Activated T-helper 2 cell treated with anti-CD3 and anti-CD28 coated beads, Interferon-gamma antibody, Interleukin-2, Interleukin-4, amounts not matched to agents 10 μg/mL and 5 μg/mL and 100 μg/mL, durations not matched to agents 14 hours and 24 hours and 36 hours (primary cell): ENCODE measurements around the gene SPSB1. TPM values are rescaled to one million over a fixed set of nuclear protein-coding genes. Genes with fewer than 3 reads are reported as not detected.

ENCODE experiments used
- DNase-seq: peaks from one replicate; pipeline ENCODE4 v3.0.0; 2021; ENCODE audit warnings: low spot score
- H3K27ac Mint-ChIP-seq: one replicate; pipeline ENCODE4 v1.8.0; 2021; ENCODE audit warnings: mixed read lengths
- H3K27me3 Mint-ChIP-seq: one replicate; pipeline ENCODE4 v1.8.0; 2021; ENCODE audit warnings: low read depth, mixed read lengths
- H3K36me3 Mint-ChIP-seq: one replicate; pipeline ENCODE4 v1.8.0; 2021; ENCODE audit warnings: low read depth, mixed read lengths
- H3K4me1 Mint-ChIP-seq: one replicate; pipeline ENCODE4 v1.8.0; 2021; ENCODE audit warnings: low read depth, mixed read lengths
- H3K4me3 Mint-ChIP-seq: one replicate; pipeline ENCODE4 v1.8.0; 2021; ENCODE audit warnings: low read depth, mild to moderate bottlenecking, moderate library complexity, mixed read lengths
- H3K9me3 Mint-ChIP-seq: one replicate; pipeline ENCODE4 v1.8.0; 2021; ENCODE audit warnings: mixed read lengths
- intact Hi-C: fragments of 100-400 bp; cut with micrococcal nuclease; formaldehyde crosslinking; loops from one replicate; pipeline ENCODE4 v1.15.1; 2023
- total RNA-seq: library from RNA; stranded (reverse); gene quantifications from 2 replicates; pipeline ENCODE4 v1.2.3, GENCODE V29; 2022

SPSB1 gene
- total RNA-seq, 1 donor from 2014 or later = 7.5 TPM

DNA sequence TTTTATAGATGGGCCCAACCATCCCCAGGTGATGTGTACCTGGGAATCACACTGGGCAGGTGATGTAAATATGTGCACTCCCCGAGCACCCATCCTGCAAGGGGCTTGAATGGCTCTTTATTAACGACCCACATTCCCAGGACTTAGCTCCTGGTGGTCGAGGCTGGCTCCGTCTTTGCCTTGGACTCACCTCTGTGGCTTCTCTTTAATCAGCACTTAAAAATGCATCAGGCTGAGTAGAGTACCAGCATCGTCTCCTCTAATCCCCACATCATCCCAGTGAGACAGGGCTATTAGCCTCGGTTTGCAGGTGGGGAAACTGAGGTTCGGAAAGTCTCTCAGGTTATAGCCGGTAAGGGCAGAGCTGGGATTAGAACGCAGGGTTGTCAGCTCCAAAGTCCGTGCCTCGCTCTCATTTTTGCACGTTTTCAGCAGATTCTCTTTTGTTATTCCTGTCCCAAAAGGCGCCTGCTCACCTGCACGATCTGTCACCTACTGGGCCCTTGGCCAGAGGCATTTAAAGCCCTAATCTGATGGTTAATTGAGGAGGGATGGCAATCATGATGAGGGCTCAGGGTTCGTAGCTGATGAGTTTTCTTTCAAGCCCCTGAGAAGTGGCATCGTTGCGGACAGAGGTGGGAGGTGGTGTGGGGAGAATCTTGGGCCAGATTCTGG, 29.4 kb downstream of the SPSB1 start:
- H3K9me3 Mint-ChIP-seq = no peaks in the 10 kb centered on the region
- H3K27me3 Mint-ChIP-seq = no peaks in the 10 kb centered on the region
- peaks cover 10% of the 10 kb centered on the region for H3K4me1 Mint-ChIP-seq
- DNase-seq = no peak
- no peak overlapping the region for H3K4me3 Mint-ChIP-seq
- peaks cover 3% of the 10 kb centered on the region for H3K36me3 Mint-ChIP-seq
- no peak overlapping the region for H3K27ac Mint-ChIP-seq
- intact Hi-C loops = no loop called here

DNA sequence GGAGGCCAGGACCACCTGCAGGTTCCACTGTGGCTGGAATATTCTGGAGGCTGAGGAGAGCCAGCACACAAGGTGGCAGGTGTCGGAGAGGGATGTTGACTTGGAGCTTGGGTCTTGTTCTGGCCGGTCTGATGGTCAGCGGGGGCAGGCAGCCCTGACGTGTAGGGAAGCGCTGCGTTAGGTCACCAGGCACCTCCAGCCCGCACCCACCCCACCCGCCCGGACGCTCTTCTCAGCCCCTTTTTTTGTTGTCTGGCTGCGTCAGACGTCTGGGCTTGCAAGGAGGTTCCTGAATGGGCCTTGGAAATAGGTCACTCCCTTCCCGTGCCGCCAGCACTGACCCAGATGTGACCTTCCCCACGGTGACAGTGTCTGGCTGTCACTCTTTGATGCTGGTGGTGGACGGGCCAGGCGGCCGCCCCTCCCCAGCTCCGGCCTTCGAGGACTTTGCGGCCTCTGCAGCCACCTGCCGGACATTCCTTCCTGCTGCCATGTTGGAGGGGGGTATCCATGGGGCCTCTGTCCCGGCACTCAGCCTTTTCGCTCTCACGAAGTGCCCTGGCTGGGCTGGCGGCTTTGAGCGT, 30.1 kb downstream of the SPSB1 start:
- Mint-ChIP-seq H3K27ac (no peak overlapping the region), H3K4me3 (no peak overlapping the region), H3K4me1 (peaks cover 6% of the 10 kb centered on the region), H3K27me3 (no peaks in the 10 kb centered on the region), H3K9me3 (no peaks in the 10 kb centered on the region), H3K36me3 (peaks cover 1% of the 10 kb centered on the region)
- intact Hi-C loops = no loop called here
- no peak for DNase-seq

DNA sequence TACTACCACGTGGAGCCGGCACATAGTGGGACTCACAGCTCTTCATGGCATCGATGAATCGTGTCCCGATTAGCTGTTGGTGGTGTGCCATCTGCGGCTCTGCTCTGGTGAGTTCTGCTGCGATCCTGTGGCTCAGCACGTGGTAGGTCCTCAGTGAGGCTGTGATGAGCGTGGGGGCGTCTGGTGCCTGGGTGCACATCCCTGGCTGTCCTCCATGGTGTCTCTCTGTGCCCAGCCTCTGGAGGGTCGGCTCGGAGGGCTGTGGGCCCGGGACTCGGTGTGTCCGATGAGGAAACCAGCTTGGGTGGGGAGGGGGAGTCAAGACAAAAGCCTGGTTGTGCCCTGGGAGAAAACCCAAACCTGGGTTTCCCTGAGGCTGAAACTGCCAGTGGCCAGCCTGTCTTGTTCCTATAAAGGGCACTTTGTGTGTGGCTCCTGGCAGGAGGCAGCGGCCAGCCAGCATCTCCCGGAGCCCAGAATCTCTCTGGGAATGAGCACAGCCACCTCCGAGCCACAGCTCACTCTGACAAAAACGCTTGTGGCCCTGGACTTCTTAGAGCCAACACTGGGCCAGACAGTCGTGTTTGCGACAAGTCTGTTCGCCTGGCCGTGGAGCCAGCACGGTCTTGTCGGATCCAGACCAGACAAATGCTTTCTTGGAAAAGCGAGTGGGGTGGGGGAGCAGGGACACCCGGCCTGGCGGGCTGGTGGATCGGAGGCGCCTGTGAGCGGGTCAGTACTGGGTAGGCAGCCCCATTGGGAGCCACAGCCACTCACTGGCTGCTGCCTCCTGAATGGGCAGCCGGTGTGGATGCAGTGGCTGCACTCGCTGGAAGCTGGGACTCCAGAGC, 31.8 kb downstream of the SPSB1 start:
- peaks cover 4% of the 10 kb centered on the region for H3K4me1 Mint-ChIP-seq
- no peak overlapping the region for H3K27ac Mint-ChIP-seq
- H3K36me3 Mint-ChIP-seq = no peaks in the 10 kb centered on the region
- no peak for DNase-seq
- no peaks in the 10 kb centered on the region for H3K27me3 Mint-ChIP-seq
- no peaks in the 10 kb centered on the region for H3K9me3 Mint-ChIP-seq
- no peak overlapping the region for H3K4me3 Mint-ChIP-seq
- intact Hi-C loops = no loop called here

DNA sequence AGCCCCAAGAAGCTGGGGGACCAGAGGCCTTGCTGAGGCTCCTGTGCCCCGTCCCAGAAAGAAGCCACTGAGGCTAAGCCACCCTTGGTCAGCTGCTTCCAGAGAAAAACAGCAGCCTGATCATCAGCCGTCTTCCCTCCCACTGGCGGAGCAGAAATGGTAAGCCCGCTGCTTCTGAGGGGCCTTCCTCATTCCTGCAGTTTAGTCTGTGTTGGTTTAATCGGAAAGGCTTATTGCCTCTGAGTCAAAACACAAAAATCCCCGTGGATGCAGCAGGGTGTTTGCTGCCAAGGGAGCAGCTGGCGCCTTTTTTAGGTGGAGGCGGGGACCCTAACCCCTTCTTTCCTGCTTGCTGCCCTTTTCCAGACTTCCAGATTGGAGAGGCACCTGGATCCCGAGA, 33.9 kb downstream of the SPSB1 start:
- Mint-ChIP-seq H3K4me1 (peaks cover 2% of the 10 kb centered on the region), H3K36me3 (no peaks in the 10 kb centered on the region), H3K27me3 (no peaks in the 10 kb centered on the region), H3K9me3 (no peaks in the 10 kb centered on the region), H3K4me3 (no peak overlapping the region), H3K27ac (no peak overlapping the region)
- no peak for DNase-seq
- intact Hi-C loops = no loop called here

DNA sequence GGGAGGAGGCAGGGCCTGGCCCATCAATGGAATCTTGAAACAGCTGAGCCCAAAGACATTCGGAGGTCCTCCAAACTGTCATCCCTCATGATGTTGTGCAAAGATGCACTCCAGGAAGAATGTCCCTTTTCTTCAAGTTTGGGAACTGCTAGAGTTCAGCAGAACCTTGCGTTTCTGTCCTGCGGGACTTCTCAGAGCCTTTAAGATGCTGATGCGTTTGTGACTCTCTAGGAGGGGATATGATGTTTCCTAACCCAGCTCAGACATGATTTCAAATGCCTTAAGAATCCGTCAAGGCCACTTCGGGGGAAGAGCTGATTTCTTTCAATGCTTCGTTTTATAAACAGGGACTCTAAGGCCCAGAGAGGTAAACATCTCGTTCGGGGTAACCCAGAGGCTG, 35.5 kb downstream of the SPSB1 start:
- Mint-ChIP-seq H3K4me3 (no peak overlapping the region), H3K4me1 (peaks cover 13% of the 10 kb centered on the region), H3K36me3 (no peaks in the 10 kb centered on the region), H3K9me3 (no peaks in the 10 kb centered on the region), H3K27me3 (no peaks in the 10 kb centered on the region), H3K27ac (no peak overlapping the region)
- intact Hi-C loops = no loop called here
- no peak for DNase-seq

DNA sequence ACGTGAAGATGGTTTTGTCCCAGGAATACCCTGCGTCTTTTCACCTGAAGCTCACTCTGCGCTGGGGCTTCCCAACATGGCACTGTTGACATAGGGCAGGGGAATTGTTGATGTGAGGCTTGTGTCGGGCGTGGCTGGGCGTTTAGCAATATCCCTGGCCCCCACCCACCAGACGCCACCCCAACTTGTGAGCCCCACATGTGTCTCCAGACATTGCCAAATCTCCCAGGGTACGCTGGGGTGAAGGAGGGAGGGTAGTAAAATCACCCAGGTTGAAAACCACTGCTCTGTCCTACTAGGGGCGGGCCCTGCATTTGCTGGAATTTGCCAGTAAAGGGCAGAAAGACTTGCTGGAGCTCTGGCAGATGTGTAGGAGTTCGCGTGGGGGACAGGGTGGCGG, 36.0 kb downstream of the SPSB1 start:
- intact Hi-C loops = no loop called here
- peaks cover 13% of the 10 kb centered on the region for H3K4me1 Mint-ChIP-seq
- no peaks in the 10 kb centered on the region for H3K27me3 Mint-ChIP-seq
- no peaks in the 10 kb centered on the region for H3K9me3 Mint-ChIP-seq
- H3K4me3 Mint-ChIP-seq = no peak overlapping the region
- H3K36me3 Mint-ChIP-seq = no peaks in the 10 kb centered on the region
- no peak overlapping the region for H3K27ac Mint-ChIP-seq
- DNase-seq = no peak

DNA sequence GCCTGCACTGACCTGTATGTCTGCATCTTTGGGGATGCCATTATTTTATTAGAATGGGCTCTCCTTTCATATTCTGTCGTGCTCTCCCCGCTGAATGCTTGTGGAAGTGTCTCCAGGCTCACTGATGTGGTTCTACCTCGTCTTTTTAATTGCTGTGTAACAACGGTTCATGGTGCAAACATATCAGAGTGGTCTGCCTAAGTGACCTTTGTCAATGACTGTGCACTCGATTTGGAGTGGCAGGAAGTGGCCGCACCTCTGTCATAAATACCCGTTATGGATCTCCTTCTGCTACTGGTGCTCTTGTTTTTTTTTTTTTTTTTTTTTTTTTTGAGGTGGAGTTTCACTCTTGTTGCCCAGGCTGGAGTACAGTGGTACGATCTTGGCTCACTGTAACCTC, 38.3 kb downstream of the SPSB1 start:
- no peak for DNase-seq
- no peak overlapping the region for H3K4me3 Mint-ChIP-seq
- H3K36me3 Mint-ChIP-seq = no peaks in the 10 kb centered on the region
- H3K4me1 Mint-ChIP-seq = peaks cover 13% of the 10 kb centered on the region
- intact Hi-C loops = no loop called here
- H3K27ac Mint-ChIP-seq = no peak overlapping the region
- H3K9me3 Mint-ChIP-seq = no peaks in the 10 kb centered on the region
- no peaks in the 10 kb centered on the region for H3K27me3 Mint-ChIP-seq

DNA sequence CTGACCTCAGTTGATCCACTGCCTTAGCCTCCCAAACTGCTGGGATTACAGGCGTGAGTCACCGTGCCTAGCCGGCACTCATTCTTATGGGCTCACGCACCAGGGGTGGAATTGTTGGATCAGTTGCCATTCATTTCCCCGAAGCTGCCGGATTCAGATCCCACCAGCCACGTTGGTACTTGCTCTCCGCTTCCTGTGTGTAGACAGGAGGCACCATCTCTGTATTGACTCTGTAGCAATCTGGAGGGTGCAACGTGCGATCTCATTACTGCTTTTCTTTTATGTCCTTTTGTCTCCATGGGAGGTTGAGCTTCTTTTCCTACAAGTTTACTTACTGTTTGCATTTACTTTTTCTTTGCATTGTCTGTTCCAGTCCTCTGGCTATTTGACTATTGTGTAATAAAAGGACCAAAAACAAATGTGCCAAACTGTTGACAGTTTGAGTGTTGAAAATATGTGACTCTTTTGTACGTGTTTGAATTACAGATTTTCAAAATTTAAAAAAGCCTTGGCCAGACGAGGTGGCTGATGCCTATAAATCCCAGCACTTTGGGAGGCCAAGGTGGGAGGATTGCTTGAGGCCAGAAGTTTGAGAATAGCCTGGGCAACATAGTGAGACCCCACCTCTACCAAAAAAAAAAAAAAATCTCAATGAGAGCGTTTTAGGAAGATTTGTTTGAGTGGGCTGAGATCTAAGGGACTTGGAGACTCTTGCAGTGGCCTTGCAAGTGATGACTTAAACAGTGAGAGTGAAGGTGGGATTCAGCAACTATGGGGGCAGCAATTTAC, 39.1 kb downstream of the SPSB1 start:
- H3K4me1 Mint-ChIP-seq = peaks cover 13% of the 10 kb centered on the region
- H3K4me3 Mint-ChIP-seq = no peak overlapping the region
- no peaks in the 10 kb centered on the region for H3K9me3 Mint-ChIP-seq
- H3K27me3 Mint-ChIP-seq = no peaks in the 10 kb centered on the region
- DNase-seq = no peak
- no peak overlapping the region for H3K27ac Mint-ChIP-seq
- intact Hi-C loops = no loop called here
- H3K36me3 Mint-ChIP-seq = no peaks in the 10 kb centered on the region

DNA sequence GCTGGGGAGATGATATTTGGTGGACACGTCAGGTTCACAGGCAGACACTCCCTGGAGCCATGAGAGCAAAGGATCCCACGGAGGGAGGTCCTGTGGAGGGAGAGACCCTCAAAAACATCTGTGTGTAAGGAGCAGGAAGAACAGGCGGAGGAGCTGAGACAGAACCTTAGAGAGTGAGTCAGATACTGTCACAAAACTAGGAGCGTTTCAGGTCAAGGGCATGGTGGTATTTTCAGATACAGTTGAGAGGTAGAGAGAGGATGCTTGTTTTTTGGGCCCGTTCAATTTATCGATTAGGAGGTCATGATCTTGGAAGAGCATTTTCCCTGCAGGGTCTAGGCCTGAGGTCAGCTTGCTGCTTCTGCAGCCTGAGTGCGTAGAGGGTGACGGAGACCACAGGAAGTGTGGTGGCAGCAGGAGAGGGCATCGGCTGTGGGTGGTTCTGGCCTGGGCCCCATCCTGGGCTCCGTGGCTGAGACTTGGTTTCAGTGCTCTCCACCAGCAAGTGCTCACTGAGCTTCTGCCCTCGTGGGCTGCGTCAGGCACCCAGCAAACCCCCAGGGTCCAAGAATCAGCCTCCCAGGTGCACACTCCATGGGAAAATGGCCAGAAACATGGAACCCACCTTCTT, 39.9 kb downstream of the SPSB1 start:
- no peak for DNase-seq
- peaks cover 13% of the 10 kb centered on the region for H3K4me1 Mint-ChIP-seq
- no peak overlapping the region for H3K4me3 Mint-ChIP-seq
- no peak overlapping the region for H3K27ac Mint-ChIP-seq
- intact Hi-C loops = no loop called here
- H3K9me3 Mint-ChIP-seq = no peaks in the 10 kb centered on the region
- no peaks in the 10 kb centered on the region for H3K36me3 Mint-ChIP-seq
- no peaks in the 10 kb centered on the region for H3K27me3 Mint-ChIP-seq

DNA sequence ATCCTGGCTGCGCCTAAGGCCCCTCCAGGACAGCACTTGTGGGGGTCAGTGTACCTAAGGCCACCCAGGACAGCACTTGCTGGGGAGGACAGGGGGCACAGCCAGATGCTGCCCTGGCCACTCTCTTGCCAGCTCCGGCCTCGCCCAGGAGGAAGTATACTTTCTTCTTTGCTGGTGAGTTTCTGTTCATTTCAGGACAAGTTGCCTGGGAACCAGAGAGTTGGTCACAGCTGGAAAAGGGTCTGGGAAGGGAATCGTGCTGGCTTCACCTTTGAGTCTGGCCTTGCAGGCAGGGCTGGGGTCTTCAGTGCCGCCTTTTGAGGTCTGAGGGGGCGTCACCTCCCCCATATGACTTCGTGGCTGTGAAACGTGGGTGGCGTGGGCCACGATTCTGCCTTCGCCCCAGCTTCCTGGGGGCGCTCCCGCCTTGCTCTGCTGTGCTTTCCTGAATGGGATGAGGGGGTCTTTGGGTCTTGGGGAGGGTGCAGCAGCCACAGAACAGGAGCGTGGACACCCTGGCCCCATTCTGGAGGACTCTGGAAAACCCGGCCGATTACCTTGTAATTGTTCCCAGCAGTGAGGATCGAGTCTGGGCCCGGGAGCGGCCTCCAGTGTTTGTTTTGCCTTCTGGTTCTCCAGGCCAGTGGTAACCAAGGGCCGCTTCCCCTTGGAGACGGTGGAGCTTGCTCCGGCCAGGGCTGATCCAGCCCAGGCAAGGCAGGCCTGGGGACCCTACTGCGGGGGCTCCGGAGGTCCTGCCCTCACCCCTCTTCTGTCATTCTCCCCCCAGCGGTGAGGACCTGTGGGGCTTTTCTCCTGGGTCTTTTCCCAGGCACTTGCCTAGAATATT, 45.9 kb downstream of the SPSB1 start:
- H3K4me1 Mint-ChIP-seq = no peaks in the 10 kb centered on the region
- H3K4me3 Mint-ChIP-seq = no peak overlapping the region
- no peak overlapping the region for H3K27ac Mint-ChIP-seq
- DNase-seq = no peak
- H3K36me3 Mint-ChIP-seq = peaks cover 4% of the 10 kb centered on the region
- intact Hi-C loops = no loop called here
- H3K27me3 Mint-ChIP-seq = no peaks in the 10 kb centered on the region
- no peaks in the 10 kb centered on the region for H3K9me3 Mint-ChIP-seq

DNA sequence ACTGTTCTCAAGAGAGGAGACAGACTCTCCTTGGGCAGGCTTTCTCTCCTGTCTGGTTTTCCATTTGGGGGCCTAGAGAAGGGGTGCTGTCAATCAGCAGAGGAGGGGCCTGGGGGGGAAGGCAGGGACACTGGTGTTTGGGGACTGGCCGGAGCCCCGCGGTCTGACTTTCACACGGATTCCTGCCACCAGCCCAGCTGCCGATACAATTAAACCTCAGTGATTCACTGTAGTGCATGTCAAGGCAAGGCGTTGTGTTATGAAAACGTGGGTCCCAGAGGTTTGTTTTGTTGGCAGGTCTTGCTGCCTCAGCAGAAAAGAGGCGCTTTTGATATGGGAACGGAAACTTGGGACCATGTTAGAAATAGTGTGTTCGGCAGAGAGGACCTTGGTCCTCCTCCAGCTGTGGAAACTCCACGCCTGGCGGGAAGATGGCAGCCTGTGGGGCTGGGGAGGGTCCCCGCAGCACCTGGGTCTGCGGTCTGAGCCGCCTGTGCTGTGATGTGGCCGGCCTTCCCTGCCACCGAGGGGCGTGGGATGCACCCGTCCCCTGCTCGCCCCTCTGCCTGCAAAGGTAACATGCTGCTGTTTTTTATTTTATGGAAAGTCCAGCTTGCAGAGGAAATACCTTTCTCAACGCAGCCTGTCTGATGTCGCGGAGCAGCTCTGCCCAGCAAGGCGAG, 47.6 kb downstream of the SPSB1 start:
- no peaks in the 10 kb centered on the region for H3K27me3 Mint-ChIP-seq
- no peak overlapping the region for H3K27ac Mint-ChIP-seq

More for the DNA sequence above, 47.6 kb downstream of the SPSB1 start:
- Mint-ChIP-seq H3K36me3 (peaks cover 4% of the 10 kb centered on the region), H3K4me3 (no peak overlapping the region), H3K9me3 (no peaks in the 10 kb centered on the region), H3K4me1 (no peaks in the 10 kb centered on the region)
- intact Hi-C loops = no loop called here
- DNase-seq = no peak
